ENCODE results near the gene PI4KA.
A peak's percentile ranks its signal among the peaks of the same experiment; 100 is the strongest.

PI4KA gene

GRCh38 chr22:20750461-20751184, 108.0 kb downstream of the PI4KA start:
- Mint-ChIP-seq H3K27ac (no peak overlapping the region), H3K36me3 (ENCODE audit: low read depth) (peaks cover 21% of the 10 kb centered on the region)

GRCh38 chr22:20749453-20749852, 109.2 kb downstream of the PI4KA start:
- Mint-ChIP-seq H3K4me1 (ENCODE audit: low read depth) (no peaks in the 10 kb centered on the region), H3K27me3 (ENCODE audit: low read depth) (no peaks in the 10 kb centered on the region), H3K36me3 (ENCODE audit: low read depth) (peaks cover 21% of the 10 kb centered on the region), H3K4me3 (no peak overlapping the region), H3K27ac (no peak overlapping the region), H3K9me3 (no peaks in the 10 kb centered on the region)
- DNase-seq (ENCODE audit: low spot score) = no peak

More at GRCh38 chr22:20750461-20751184, 108.0 kb downstream of the PI4KA start:
- no peaks in the 10 kb centered on the region for H3K9me3 Mint-ChIP-seq
- H3K4me1 Mint-ChIP-seq (ENCODE audit: low read depth) = no peaks in the 10 kb centered on the region
- no peak overlapping the region for H3K4me3 Mint-ChIP-seq
- no peaks in the 10 kb centered on the region for H3K27me3 Mint-ChIP-seq (ENCODE audit: low read depth)
- no peak for DNase-seq (ENCODE audit: low spot score)

- H3K27me3 Mint-ChIP-seq (ENCODE audit: low read depth) = no peaks in the 10 kb centered on the region
- H3K36me3 Mint-ChIP-seq (ENCODE audit: low read depth) = peaks cover 21% of the 10 kb centered on the region
- no peaks in the 10 kb centered on the region for H3K4me1 Mint-ChIP-seq (ENCODE audit: low read depth)
- DNase-seq (ENCODE audit: low spot score) = no peak
- H3K9me3 Mint-ChIP-seq = no peaks in the 10 kb centered on the region
- H3K4me3 Mint-ChIP-seq = no peak overlapping the region
- no peak overlapping the region for H3K27ac Mint-ChIP-seq
Measured at GRCh38 chr22:20748731-20749428, 109.7 kb downstream of the PI4KA start.

DNA sequence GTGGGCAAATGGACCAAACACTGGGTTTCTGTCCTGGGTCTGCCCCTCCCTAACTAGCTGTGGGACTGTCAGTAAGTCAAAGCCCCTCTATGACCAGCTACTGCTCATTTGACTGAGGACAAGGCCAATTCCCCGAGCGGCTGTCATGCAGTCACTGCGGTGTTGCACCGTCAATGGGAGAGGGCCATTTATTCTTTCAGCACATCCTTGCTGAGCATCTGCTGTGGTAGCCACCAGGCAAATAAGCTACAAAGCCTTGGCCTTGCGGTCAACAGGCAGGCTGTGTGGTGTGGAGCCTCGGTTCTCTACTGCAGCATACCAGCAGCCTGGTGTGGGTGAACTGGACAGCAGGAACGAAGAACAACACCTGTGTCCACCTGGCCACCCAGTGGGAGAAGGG, 110.5 kb downstream of the PI4KA start:
- Mint-ChIP-seq H3K27me3 (ENCODE audit: low read depth) (no peaks in the 10 kb centered on the region), H3K4me3 (no peak overlapping the region), H3K36me3 (ENCODE audit: low read depth) (peaks cover 21% of the 10 kb centered on the region), H3K4me1 (ENCODE audit: low read depth) (no peaks in the 10 kb centered on the region), H3K9me3 (no peaks in the 10 kb centered on the region), H3K27ac (no peak overlapping the region)
- DNase-seq (ENCODE audit: low spot score) = no peak

- Mint-ChIP-seq H3K27me3 (ENCODE audit: low read depth) (no peaks in the 10 kb centered on the region), H3K4me1 (ENCODE audit: low read depth) (no peaks in the 10 kb centered on the region), H3K36me3 (ENCODE audit: low read depth) (peaks cover 23% of the 10 kb centered on the region), H3K27ac (no peak overlapping the region), H3K9me3 (no peaks in the 10 kb centered on the region), H3K4me3 (no peak overlapping the region)
- DNase-seq (ENCODE audit: low spot score) = no peak
Measured at GRCh38 chr22:20747223-20747622, 111.4 kb downstream of the PI4KA start.

- Mint-ChIP-seq H3K27me3 (ENCODE audit: low read depth) (no peaks in the 10 kb centered on the region), H3K4me1 (ENCODE audit: low read depth) (no peaks in the 10 kb centered on the region), H3K4me3 (no peak overlapping the region), H3K9me3 (no peaks in the 10 kb centered on the region), H3K27ac (no peak overlapping the region), H3K36me3 (ENCODE audit: low read depth) (peaks cover 28% of the 10 kb centered on the region)
- DNase-seq (ENCODE audit: low spot score) = no peak
Measured at GRCh38 chr22:20746431-20747189, 112.0 kb downstream of the PI4KA start.

- no peak for DNase-seq (ENCODE audit: low spot score)
- Mint-ChIP-seq H3K27ac (no peak overlapping the region), H3K27me3 (ENCODE audit: low read depth) (no peaks in the 10 kb centered on the region), H3K36me3 (ENCODE audit: low read depth) (peaks cover 32% of the 10 kb centered on the region), H3K4me1 (ENCODE audit: low read depth) (no peaks in the 10 kb centered on the region), H3K4me3 (no peak overlapping the region), H3K9me3 (no peaks in the 10 kb centered on the region)
Measured at GRCh38 chr22:20745119-20745518, 113.5 kb downstream of the PI4KA start.

- Mint-ChIP-seq H3K4me3 (no peak overlapping the region), H3K27me3 (ENCODE audit: low read depth) (no peaks in the 10 kb centered on the region), H3K36me3 (ENCODE audit: low read depth) (peaks cover 31% of the 10 kb centered on the region), H3K9me3 (no peaks in the 10 kb centered on the region), H3K4me1 (ENCODE audit: low read depth) (no peaks in the 10 kb centered on the region), H3K27ac (no peak overlapping the region)
- DNase-seq (ENCODE audit: low spot score) = no peak
Measured at GRCh38 chr22:20744456-20744855, 114.2 kb downstream of the PI4KA start.

DNA sequence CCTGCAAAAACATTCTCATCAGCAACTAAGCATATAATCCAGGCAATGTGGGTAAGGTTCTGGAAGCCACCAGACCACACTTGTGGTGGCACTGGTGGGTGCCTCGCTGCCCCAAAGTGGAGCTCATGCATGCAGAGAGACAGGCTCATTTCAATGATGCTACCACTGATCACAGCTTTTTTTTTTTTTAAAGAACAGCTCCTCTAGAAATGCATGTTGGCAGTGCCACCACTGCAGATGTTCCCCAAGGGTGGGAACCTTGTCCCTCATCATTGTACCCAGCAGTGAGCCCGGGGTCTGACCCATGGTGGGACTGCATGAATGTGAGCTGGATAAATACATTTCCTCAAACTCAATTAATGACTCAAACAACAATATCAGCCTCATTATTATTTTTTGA, 115.8 kb downstream of the PI4KA start:
- H3K27ac Mint-ChIP-seq = no peak overlapping the region
- H3K36me3 Mint-ChIP-seq (ENCODE audit: low read depth) = peaks cover 40% of the 10 kb centered on the region
- peaks cover 3% of the 10 kb centered on the region for H3K4me1 Mint-ChIP-seq (ENCODE audit: low read depth)
- H3K9me3 Mint-ChIP-seq = no peaks in the 10 kb centered on the region
- H3K4me3 Mint-ChIP-seq = no peak overlapping the region
- DNase-seq (ENCODE audit: low spot score) = no peak
- no peaks in the 10 kb centered on the region for H3K27me3 Mint-ChIP-seq (ENCODE audit: low read depth)

- H3K27me3 Mint-ChIP-seq (ENCODE audit: low read depth) = no peaks in the 10 kb centered on the region
- H3K27ac Mint-ChIP-seq = no peak overlapping the region
- peaks cover 38% of the 10 kb centered on the region for H3K36me3 Mint-ChIP-seq (ENCODE audit: low read depth)
Measured at GRCh38 chr22:20741634-20742581, 116.7 kb downstream of the PI4KA start.

DNA sequence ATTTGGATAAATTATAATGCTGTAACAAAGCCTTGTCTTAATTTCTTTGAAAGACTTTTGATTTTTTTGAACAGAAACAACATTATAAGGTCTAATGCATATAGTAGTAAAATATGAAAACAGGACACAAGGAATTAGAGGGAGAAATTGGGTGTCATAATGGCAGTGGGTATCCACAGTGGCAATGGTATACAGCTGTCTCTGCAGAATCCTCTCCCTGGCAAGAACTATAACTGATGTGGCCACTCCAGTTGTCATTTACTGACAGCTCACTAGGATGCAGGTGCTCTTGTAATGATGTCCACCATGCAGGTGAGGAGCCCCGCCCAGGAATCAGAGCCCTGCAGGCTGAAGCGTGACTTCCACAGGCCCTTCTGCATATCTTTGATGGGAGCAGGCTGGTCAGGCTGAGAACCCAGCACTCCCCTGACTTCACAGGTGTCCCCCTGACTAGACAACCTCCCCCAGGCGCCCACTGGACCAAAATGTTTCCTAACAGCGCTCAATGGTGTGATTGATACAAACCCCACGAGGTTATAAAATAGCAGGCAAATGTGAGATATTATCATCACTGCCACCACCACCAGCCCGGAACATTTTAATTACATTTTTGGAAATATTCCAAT, 117.5 kb downstream of the PI4KA start:
- no peaks in the 10 kb centered on the region for H3K27me3 Mint-ChIP-seq (ENCODE audit: low read depth)
- no peak overlapping the region for H3K4me3 Mint-ChIP-seq
- H3K9me3 Mint-ChIP-seq = no peaks in the 10 kb centered on the region
- no peak overlapping the region for H3K27ac Mint-ChIP-seq
- no peak for DNase-seq (ENCODE audit: low spot score)
- peaks cover 32% of the 10 kb centered on the region for H3K36me3 Mint-ChIP-seq (ENCODE audit: low read depth)
- H3K4me1 Mint-ChIP-seq (ENCODE audit: low read depth) = peaks cover 3% of the 10 kb centered on the region

More at GRCh38 chr22:20741634-20742581, 116.7 kb downstream of the PI4KA start:
- Mint-ChIP-seq H3K4me3 (no peak overlapping the region), H3K4me1 (ENCODE audit: low read depth) (peaks cover 3% of the 10 kb centered on the region), H3K9me3 (no peaks in the 10 kb centered on the region)
- peak; percentile 8 for DNase-seq (ENCODE audit: low spot score)

DNA sequence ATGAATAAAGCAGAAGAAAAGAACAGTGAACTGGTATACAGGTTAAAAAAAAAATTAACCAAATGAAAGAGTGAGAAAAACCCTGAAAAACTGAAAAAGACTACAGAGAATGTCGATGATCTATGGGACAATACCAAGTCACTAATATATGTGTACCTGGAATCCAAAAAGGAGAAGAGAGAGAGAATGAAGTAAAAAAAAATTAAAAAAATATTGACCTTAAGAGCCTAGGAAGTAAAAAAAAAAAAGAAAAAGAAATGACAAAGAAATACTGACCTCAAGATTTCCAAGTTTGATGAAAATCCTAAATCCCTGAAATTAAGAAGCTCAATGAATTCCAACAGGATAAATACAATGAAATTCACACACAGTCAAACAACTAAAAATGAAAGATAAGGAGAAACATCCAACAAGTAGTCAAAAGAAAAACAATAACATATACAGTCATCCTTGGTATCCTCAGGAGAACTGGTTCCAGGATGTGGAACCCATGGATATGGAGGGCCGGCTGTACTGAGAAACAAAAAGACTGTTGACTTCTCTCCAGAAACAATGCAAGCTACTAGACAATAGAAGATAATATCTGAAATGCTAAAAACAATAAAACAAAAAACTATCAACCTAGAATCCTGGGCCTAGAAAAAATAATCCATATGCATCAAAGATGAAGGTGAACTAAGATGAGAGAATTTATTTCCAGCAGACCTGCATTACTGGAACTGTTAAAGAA, 118.2 kb downstream of the PI4KA start:
- peaks cover 3% of the 10 kb centered on the region for H3K4me1 Mint-ChIP-seq (ENCODE audit: low read depth)
- no peak overlapping the region for H3K27ac Mint-ChIP-seq
- no peak overlapping the region for H3K4me3 Mint-ChIP-seq
- H3K36me3 Mint-ChIP-seq (ENCODE audit: low read depth) = peaks cover 32% of the 10 kb centered on the region
- no peaks in the 10 kb centered on the region for H3K9me3 Mint-ChIP-seq
- H3K27me3 Mint-ChIP-seq (ENCODE audit: low read depth) = no peaks in the 10 kb centered on the region
- no peak for DNase-seq (ENCODE audit: low spot score)
